HG03045 (cell line): ENCODE data around the gene FAN1.
A peak's percentile ranks its signal among the peaks of the same experiment; 100 is the strongest.
"Not testable (repeated sequence)": the region's sequence is repeated elsewhere in the genome, so short reads cannot be mapped to it uniquely, and the experiment has no call there.

Experiments used
- ATAC-seq: cut with Tn5 transposase; IDR thresholded peaks from one replicate; pipeline ENCODE4 v1.9.1; 2021; ENCODE audit warnings: mild to moderate bottlenecking, moderate library complexity; ENCODE audit not compliant: unreplicated experiment

Gene FAN1

DNA sequence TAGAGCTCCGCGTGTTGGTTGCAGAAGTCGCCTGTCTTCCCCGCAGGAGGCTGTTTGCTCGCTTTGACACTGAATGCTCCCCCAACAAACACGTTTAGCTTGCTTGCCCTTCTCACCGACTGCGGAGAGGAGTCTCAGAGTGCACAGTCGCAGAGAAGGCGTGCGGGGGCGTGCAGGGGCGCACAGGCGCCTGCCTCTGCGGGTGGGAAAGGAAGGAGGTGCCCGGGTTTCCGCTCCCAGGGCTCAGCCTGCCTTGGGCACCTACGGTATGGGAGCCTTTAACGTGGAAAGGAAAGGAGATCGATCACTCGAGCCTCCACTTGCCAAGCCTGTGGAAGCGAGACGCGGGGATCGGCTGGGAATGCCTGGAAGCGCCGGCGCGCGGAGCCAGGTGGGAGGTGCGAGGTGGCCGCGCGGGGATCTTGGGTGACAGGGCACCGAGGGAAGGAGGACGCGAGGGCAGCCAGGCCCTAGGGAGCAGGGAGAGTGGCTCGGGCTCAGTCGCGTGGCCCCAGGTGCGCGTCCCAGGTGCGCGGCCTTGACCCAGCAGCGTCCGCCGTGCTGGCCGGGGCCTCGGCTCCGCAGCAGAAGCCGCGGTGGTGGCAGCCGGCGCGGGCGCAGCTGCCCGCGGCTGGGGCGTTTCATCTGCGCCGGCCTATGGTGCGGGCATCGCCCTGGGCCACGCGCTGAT lies at the start of gene FAN1:
Gene FAN1 (plus strand): TSS at position 419 of the 691 bp plus-strand sequence. CDS start 749 bp downstream, outside the sequence.
- ATAC-seq: peak; percentile 92

DNA sequence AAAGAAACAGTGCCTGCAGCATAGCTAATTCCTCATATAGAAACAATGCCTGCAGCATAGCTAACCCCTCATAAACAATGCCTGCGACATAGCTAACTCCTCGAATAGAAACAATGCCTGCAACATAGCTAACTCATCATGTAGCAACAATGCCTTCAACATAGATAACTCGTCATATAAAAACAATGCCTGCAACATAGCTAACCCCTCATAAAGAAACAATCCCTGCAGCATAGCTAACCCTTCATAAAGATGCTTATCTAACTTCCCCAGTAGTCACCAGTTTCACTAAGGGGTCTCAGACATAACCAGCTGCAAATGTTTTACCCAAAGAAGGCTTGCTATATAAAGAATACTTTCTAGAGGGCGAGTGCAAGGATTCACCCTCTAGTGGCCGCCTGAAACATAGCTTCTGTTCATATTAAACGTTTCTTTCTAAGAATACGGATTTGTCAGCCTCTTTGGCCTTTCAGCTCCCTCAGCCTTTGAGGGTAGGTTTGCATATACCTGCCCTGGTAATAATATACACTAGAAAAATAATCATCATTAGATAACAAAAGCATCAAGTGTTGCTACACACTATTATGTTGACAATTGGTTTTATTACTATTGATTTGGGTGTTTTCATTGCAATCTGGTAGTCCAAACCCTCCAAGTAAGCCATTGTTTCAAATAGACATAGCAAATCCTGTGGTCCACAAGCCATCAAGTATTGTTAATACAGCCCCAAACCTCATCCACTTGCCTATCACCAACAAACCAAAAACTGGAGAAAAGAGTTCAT lies 44.4 kb upstream of the FAN1 start:
- no peak for ATAC-seq

GRCh38 chr15:30865257-30865656 lies 38.5 kb upstream of the FAN1 start:
- ATAC-seq: no peak

GRCh38 chr15:30870681-30871080 lies 33.0 kb upstream of the FAN1 start:
- no peak for ATAC-seq

GRCh38 chr15:30872341-30872748 lies 31.4 kb upstream of the FAN1 start:
- no peak for ATAC-seq

DNA sequence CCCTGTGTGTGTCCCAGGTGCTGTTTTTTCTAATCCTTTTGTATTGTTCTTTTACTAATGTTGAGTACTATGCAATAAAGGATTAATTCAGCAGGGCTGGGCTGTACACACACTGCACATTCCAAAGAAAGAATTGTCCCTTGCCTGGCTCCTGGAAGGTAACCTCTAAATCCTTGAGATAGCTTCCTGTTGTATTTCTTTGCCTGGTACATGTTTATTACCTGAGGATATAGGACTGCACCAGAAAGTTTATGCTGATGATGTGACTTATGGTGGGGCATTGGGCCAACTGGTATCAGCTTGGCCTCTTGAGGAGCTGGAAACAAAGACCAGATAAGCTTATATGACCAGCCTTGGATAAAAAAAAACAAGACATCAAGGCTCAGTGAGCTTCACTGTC lies 26.6 kb upstream of the FAN1 start:
- ATAC-seq: no peak

DNA sequence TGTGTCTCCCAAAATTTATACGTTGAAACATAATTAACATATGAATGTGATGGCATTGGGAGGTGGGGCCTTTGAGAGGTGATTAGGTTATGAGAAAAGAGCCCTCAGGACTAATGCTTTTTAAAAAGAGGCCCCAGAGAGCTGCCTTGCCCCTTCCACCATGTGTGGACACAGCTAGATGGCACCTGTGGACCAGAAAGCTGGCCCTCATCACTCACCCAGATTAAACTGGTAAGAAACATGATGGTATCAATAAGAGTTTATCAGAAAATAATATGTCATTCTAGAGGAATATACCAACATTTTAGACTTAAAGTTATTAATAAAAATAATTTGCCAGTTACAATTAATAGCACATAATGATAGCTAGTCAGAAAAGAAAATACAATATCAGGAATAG lies 25.2 kb upstream of the FAN1 start:
- ATAC-seq: no peak

DNA sequence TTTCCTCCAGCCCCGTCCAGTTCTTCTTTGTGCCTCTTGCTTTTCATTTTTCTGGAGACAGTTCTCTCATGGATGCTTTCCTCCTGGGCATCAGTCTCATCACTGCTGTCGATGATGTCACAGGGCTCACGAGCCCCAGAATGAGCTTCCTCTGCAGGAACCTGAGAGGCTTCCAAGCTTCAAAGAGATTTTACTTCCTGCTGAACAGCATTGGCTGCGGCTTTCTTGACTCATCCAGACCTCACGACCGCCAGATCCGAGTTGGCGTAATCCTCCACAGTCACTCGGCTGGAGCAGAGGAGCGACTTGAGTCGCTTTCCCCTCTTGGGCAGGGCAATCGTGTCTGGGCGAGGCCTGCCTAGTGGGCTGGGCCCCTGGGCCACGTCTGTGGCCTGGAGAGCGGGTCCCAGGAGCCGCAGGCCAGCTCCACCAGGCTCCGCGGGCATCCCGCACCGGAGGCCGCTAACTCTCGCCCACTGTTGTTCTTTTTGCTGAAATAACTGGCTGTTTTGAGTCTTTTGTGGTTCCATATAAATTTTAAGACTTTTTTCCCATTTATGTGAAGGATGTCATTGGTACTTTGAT lies 20.8 kb upstream of the FAN1 start:
- ATAC-seq: no peak

DNA sequence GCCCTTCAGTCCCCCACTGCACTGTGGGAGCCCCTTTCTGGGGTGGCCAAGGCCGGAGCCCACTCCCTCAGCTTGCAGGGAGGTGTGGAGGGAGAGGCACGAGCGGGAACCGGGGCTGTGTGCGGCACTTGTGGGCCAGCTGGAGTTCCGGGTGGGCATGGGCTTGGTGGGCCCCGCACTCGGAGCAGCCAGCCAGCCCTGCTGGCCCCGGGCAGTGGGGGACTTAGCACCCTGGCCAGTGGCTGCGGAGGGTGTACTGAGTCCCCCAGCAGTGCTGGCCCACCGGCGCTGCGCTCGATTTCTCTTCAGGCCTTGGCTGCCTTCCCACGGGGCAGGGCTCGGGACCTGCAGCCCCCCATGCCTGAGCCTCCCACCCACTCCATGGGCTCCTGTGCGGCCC lies 20.0 kb upstream of the FAN1 start:
- ATAC-seq: not testable (repeated sequence)

GRCh38 chr15:30885814-30886213 lies 17.9 kb upstream of the FAN1 start:
- no peak for ATAC-seq

- ATAC-seq: no peak
Observed at GRCh38 chr15:30889196-30889595, 14.5 kb upstream of the FAN1 start.

GRCh38 chr15:30895461-30896210 lies 8.1 kb upstream of the FAN1 start:
- no peak for ATAC-seq

- ATAC-seq: no peak
Observed at GRCh38 chr15:30896211-30896606, 7.5 kb upstream of the FAN1 start.

- ATAC-seq: no peak
Observed at GRCh38 chr15:30901889-30902288, 1.8 kb upstream of the FAN1 start.

GRCh38 chr15:30904812-30905211 lies 1.1 kb downstream of the FAN1 start:
- ATAC-seq: no peak

GRCh38 chr15:30905821-30906220 lies 2.1 kb downstream of the FAN1 start:
- no peak for ATAC-seq

DNA sequence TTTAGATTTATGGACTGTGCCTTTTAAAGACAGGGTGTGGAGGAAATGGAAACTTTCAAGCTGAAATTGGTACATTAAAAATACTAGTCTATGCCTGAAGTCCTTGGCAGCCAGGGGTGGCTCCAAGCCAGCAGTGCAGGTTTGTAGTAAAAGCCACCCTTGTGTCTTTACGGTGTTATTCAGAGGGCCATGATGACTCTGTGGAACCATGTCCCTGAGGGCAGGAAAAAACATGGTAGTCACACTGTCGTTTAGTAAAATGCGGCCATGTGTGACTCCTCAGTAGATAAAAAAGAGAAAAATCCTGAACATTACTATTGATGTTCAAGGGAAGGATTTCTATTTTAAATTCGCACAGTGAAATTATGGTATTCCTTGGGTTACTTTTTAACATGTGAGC lies 2.7 kb downstream of the FAN1 start:
- ATAC-seq: no peak

GRCh38 chr15:30913761-30914160 lies 10.0 kb downstream of the FAN1 start:
- ATAC-seq: no peak

DNA sequence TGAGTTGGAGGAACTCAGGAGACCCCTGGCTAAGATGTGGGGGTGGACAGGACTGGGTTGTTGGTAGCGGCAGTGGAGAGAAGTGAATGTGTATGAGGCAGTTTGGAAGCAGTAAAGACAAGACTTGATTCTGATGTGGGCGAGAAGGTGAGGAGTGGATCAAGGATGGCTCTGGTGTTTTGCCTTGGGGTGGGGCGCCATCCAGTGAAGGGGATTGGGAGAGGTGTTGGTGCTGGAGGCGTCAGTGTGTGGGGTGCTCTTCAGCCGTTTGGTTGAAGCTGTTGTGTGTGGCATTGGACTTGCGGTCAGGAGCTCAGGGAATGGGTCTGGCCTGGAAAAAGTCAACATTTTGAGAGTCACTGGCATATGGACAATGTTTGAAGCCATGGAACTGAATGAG lies 13.3 kb downstream of the FAN1 start:
- ATAC-seq: no peak

DNA sequence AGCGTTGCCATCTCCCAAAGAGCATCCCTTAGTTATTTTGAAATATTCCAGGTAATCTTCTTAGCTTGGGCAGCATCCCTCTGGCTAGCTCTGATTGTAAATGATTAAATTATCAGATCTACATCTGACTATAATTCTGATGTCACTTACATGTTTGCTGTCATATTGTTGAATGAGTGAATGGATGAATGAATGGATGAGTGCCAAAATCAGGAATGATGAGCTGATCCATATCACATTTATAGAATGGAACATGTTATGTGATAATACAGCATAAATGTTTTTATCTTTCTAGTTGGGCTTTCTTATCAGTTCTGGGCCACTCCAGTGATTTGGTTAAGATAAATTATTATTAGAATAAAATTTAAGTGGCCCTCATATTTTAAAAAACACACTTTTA lies 14.0 kb downstream of the FAN1 start:
- no peak for ATAC-seq

DNA sequence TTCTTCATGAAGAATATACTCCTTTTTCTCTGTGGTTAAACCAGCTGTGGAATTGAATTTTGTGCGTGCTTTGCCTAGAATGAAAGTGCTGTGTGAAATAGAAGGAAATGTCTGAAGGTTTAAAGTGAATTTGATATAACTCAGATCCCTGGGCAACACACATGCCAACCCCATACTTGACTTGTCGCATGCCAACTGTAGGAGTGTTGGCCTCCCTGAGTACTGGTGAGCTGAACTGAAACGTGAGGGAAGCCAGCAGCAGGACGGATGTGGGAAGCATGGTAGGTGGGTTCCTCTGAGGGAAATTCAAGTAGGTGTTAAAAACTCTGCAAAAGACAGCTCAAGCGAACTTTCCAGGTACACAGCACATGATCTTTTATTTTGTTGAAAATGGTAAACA lies 14.7 kb downstream of the FAN1 start:
- ATAC-seq: no peak
